Upper lobe of left lung (tissue), 6 donors: Measurements from ENCODE around the gene MAB21L4. TPM values are rescaled to one million over a fixed set of nuclear protein-coding genes. Genes with fewer than 3 reads are reported as not detected.
A peak's percentile ranks its signal among the peaks of the same experiment; 100 is the strongest.

Experiments
- ATAC-seq, 2 donors: fragments of 200-7000 bp; cut with Tn5 transposase; one replicate each; pipeline ENCODE4 v1.9.1; 2022; ENCODE audit warnings: mild to moderate bottlenecking in 2 of 2, moderate library complexity in 2 of 2; ENCODE audit not compliant: low FRiP score in 2 of 2
- DNase-seq, 2 donors: peaks; one replicate each; pipeline ENCODE4 v3.0.0-alpha.2; 2019 to 2020
- H3K27ac ChIP-seq, 4 donors: fragments of 200-600 bp; sonication (generic); one replicate each; pipeline ENCODE4 v1.5.1; 2016 to 2019
- H3K27me3 ChIP-seq, 4 donors: fragments of 200-600 bp; sonication (generic); one replicate each; pipeline ENCODE4 v1.5.1; 2017 to 2019
- H3K36me3 ChIP-seq, 4 donors: fragments of 200-600 bp; sonication (generic); one replicate each; pipeline ENCODE4 v1.5.1; 2016 to 2019
- H3K4me1 ChIP-seq, 4 donors: fragments of 200-600 bp; sonication (generic); one replicate each; pipeline ENCODE4 v1.5.1; 2018 to 2019
- H3K4me3 ChIP-seq, 4 donors: fragments of 200-600 bp; sonication (generic); one replicate each; pipeline ENCODE4 v1.5.1; 2017 to 2019; ENCODE audit warnings: mild to moderate bottlenecking in 2 of 4, moderate library complexity in 1 of 4
- H3K9me3 ChIP-seq, 4 donors: fragments of 200-600 bp; sonication (generic); one replicate each; pipeline ENCODE4 v1.5.1; 2018 to 2019
- EP300 ChIP-seq, 4 donors: sonication (generic); formaldehyde crosslinking; IDR thresholded peaks; one replicate each; pipeline ENCODE4 v1.5.1; 2017; ENCODE audit warnings: antibody characterized with exemption in 4 of 4, control low read depth in 2 of 4
- POLR2A ChIP-seq, 4 donors: fragments of 450-650 bp; IDR thresholded peaks; one replicate each; pipeline ENCODE4 v1.5.1; 2016 to 2017; ENCODE audit warnings: antibody characterized with exemption in 4 of 4, mild to moderate bottlenecking in 2 of 4
- POLR2AphosphoS5 ChIP-seq, 2 donors: sonication (generic); formaldehyde crosslinking; IDR thresholded peaks; one replicate each; pipeline ENCODE4 v1.5.1; 2017; ENCODE audit warnings: antibody characterized with exemption in 2 of 2
- WGBS, 2 donors: methylation state at CpG; one replicate each; pipeline ENCODE4 v1.1.5; 2017 to 2018; 5-methylcytosine and 5-hydroxymethylcytosine counted together
- total RNA-seq, 6 donors: library from RNA; depleted of rRNA in 4 of 6; stranded (reverse); fragments of >200 nt in 4 of 6; gene quantifications; one replicate each; pipeline versions ENCODE4 v1.1.0 to v1.2.1, GENCODE V29; 2016 to 2021
- TF ChIP-seq, protein P1 (sequence below), 6 experiments: fragments of 450-650 bp in 4 of 6; fragments of 200-600 bp in 2 of 6; sonication (generic) in 2 of 6; IDR thresholded peaks; one replicate each; pipeline ENCODE4 v1.5.1; 2016 to 2019; ENCODE audit warnings: antibody characterized with exemption in 6 of 6
- donor health status: DM: no; HTN: no; CAD: no; lungs with moderate emphysema.
- donor health status: DM: no; HTN: yes; CAD: no; lungs with severe emphysema.

Gene MAB21L4
- total RNA-seq, 6 donors from 2014 or later = 11.5 to 117 (median 29.0) TPM

DNA sequence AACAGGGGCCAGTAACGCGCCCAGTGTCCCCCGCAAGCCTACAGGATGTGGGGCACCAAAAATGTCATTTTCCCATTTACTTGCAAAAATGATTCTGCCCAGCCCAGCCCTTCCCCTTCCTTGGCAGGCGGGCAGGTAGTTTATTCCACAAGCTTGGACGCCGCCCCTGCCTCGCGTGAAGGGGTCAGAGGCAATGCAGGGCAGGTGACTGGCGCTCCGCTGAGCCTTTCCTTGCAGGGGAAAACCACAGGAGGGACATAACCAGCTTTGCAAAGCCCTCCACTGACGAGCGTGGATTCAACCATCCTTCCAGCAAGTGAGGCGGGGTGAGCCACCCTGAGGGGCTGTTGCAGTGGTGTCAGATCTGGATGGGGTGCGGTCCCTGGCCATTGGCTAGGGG lies 5.3 kb downstream of the MAB21L4 start:
- WGBS, 2 donors = 89% methylated on average over 8 to 11 of the region's 14 CpGs
- Histone ChIP-seq H3K27ac (no peak overlapping the region), H3K4me3 (no peak overlapping the region), H3K9me3 (no peaks in the 10 kb centered on the region), H3K27me3 (no peaks in the 10 kb centered on the region), H3K36me3 (no peaks in the 10 kb centered on the region), H3K4me1 (no peaks in the 10 kb centered on the region)
- ATAC-seq (no peak), DNase-seq (peak in 1 of 2 donors; percentile 61)
- no peak for TF ChIP-seq POLR2AphosphoS5 (IDR thresholded peaks at IDR 0.05)
- TF ChIP-seq POLR2A (IDR thresholded peaks at IDR 0.05) = no peak
- TF ChIP-seq, protein P1, sequence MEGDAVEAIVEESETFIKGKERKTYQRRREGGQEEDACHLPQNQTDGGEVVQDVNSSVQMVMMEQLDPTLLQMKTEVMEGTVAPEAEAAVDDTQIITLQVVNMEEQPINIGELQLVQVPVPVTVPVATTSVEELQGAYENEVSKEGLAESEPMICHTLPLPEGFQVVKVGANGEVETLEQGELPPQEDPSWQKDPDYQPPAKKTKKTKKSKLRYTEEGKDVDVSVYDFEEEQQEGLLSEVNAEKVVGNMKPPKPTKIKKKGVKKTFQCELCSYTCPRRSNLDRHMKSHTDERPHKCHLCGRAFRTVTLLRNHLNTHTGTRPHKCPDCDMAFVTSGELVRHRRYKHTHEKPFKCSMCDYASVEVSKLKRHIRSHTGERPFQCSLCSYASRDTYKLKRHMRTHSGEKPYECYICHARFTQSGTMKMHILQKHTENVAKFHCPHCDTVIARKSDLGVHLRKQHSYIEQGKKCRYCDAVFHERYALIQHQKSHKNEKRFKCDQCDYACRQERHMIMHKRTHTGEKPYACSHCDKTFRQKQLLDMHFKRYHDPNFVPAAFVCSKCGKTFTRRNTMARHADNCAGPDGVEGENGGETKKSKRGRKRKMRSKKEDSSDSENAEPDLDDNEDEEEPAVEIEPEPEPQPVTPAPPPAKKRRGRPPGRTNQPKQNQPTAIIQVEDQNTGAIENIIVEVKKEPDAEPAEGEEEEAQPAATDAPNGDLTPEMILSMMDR (IDR thresholded peaks at IDR 0.05) = no peak
- no peak for TF ChIP-seq EP300 (IDR thresholded peaks at IDR 0.05)

DNA sequence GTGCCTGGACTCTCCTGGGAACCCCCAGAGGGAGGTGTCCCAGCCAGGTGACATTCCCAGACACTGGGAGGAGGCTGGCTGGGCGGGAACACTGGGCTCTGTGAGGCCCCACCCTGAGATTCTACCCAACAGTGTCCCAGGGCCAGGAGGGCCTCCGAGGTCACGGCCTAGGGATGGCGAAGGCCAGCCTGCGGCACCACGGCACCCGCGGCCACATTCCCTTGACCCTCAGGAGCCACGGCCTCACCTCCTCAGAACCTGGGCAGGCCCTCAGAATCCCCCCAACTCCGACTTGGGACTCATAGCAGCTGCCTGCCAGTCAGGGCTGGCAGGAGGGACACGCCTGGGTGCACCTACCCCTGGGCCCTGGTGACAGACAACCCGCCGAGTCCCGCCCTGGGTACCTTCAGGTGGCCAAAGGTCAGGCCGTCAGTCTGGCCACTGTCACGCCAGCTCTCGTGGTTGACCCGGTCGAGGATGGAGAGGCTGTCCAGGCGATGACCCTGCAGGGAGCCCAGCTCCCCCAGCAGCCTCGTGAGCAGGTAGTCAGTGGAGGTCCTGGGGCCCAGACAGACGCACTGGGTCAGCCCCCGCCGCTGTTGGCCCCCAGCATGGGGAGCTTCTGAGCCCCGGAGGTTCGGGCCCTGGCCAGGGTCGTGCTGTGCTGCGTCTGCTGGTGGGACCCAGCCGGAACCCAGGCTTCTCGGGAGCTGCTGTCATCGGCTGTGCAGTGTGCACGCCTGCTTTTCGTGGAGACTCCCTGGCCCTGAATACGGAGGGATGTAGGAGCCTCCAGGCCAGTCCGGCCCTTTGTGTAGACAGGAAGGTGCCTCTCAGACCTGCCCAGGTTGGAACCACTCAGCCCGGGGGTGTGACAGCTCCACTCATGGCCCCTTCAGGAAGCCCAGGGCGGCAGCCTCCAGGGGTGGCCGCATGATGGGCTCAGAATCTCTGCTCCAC lies 6.1 kb downstream of the MAB21L4 start:
- TF ChIP-seq, protein P1 (IDR thresholded peaks at IDR 0.05) = no peak
- H3K4me1 ChIP-seq = no peaks in the 10 kb centered on the region
- ATAC-seq (no peak), DNase-seq (peak in 1 of 2 donors; percentile 81)
- 87 to 93% methylated on average over 17 to 22 of the region's 38 CpGs for WGBS, 2 donors
- H3K27me3 ChIP-seq = no peaks in the 10 kb centered on the region
- H3K27ac ChIP-seq = no peak overlapping the region
- H3K9me3 ChIP-seq = no peaks in the 10 kb centered on the region
- H3K4me3 ChIP-seq = no peak overlapping the region
- H3K36me3 ChIP-seq = no peaks in the 10 kb centered on the region

DNA sequence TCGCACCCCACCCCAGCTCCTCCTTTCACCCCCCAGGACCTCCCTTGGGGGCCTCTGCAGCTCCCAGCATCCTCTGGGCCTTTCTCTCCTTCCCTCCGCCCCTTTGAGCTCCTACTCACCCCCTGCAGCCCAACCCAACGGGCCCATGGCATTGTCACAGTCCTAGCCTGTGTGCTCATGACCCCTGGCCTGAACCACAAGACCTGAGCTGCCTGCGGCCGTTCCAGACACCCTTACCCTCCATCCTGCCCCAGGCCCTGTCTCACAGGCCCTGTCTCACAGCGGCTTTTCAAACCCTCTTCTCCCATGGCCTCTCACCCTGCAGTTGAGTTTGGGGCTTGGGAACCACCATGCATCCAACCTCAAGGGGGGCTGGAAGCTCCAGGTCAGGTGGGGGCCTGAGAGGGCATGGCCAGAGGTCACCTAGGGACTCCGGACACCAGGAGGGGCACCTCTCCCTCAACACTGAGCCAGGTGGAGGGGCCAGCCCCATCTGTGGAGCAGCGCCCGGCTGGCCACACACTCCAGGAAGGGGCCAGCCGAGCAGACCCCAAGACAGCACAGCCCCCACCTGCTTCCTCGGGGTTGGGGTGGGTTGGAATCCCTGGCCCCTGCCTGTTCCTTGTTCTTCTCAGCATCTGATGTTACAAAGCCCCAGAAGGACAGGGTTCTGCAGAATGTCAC lies 6.9 kb downstream of the MAB21L4 start:
- H3K27ac ChIP-seq = no peak overlapping the region
- no peaks in the 10 kb centered on the region for H3K4me1 ChIP-seq
- ATAC-seq (no peak), DNase-seq (peak in 1 of 2 donors; percentile 48)
- no peaks in the 10 kb centered on the region for H3K36me3 ChIP-seq
- no peaks in the 10 kb centered on the region for H3K27me3 ChIP-seq
- no peaks in the 10 kb centered on the region for H3K9me3 ChIP-seq
- TF ChIP-seq, protein P1 (IDR thresholded peaks at IDR 0.05) = no peak
- TF ChIP-seq POLR2A (IDR thresholded peaks at IDR 0.05) = no peak
- H3K4me3 ChIP-seq = no peak overlapping the region
- 75 to 92% methylated on average over 6 to 11 of the region's 11 CpGs for WGBS, 2 donors

DNA sequence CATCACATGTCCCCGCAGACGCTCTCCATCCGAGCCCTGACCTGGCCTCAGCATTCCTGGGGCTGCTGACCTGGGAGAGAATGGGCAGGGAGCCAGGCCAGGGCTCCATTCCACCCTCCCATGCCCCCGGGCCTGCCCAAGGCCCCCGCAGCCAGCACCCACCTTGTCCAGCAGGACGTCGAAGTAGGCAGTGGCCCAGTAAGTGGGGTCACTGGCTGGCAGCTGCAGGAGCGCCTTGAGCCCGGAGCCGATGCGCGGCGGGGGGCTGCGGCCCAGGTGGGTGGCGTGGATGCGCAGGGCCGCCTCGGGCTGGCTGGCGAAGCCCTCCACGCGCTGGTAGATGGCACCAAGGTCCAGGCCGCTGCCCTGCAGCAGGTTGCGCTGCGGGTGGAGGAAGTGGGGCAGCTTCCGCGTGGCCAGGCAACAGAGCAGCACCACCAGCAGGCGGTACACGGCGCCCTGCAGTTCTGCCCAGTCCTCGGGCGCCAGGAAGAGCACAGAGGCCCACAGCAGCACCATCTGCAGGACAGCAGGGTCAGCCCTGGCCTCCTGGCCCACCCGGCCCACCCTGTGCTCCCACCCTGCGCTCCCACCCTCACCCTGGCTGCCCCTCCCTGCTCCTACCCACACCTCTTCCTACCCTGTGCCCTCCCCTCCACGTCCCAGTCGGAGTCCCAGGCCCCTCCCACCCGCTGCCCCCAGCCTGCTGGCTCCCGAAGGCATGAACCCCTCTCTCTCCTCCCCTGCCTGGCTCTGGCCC lies 7.6 kb downstream of the MAB21L4 start:
- TF ChIP-seq POLR2AphosphoS5 (IDR thresholded peaks at IDR 0.05) (no peak), EP300 (IDR thresholded peaks at IDR 0.05) (no peak), POLR2A (IDR thresholded peaks at IDR 0.05) (no peak)
- TF ChIP-seq, protein P1 (IDR thresholded peaks at IDR 0.05) = no peak

More for the DNA sequence above, 7.6 kb downstream of the MAB21L4 start:
- no peak for ATAC-seq
- no peaks in the 10 kb centered on the region for H3K27me3 ChIP-seq
- WGBS, 2 donors = 91% methylated on average over 11 to 14 of the region's 37 CpGs
- peak in 1 of 2 donors; percentile 76 for DNase-seq
- H3K9me3 ChIP-seq = no peaks in the 10 kb centered on the region
- H3K27ac ChIP-seq = no peak overlapping the region
- no peak overlapping the region for H3K4me3 ChIP-seq
- H3K4me1 ChIP-seq = no peaks in the 10 kb centered on the region
- H3K36me3 ChIP-seq = no peaks in the 10 kb centered on the region
